IMR-90 (cell line): ENCODE measurements around the gene BCL11A. TPM values are rescaled to one million over a fixed set of nuclear protein-coding genes. Genes with fewer than 3 reads are reported as not detected.

Experiments
- ATAC-seq: fragments of 200-7000 bp; cut with Tn5 transposase; 2 replicates; pipeline ENCODE4 v1.9.1; 2020; ENCODE audit warnings: low read depth, mild to moderate bottlenecking, moderate library complexity
- BruUV-seq: library from RNA; stranded (reverse); fragments of 400-500 nt; replicated peaks from 2 replicates; lab custom pipeline; 2021; lab: Mats Ljungman, UMichigan
- CTCF ChIA-PET: fragments of 300-600 bp; formaldehyde crosslinking; extraction: SDS; loops from one replicate; lab custom pipeline; 2021; ENCODE audit warnings: antibody characterized with exemption; lab: Yijun Ruan, JAX
- POLR2A ChIA-PET: fragments of 300-600 bp; sonication (Branson Sonifier 250); formaldehyde crosslinking; loops from one replicate; lab custom pipeline; 2022; ENCODE audit warnings: antibody characterized with exemption; ENCODE audit not compliant: unreplicated experiment; lab: Charles Lee
- DNase-seq: peaks from one replicate; pipeline ENCODE4 v3.0.0; 2013
- H2AFZ ChIP-seq: replicated peaks from 2 replicates; pipeline ENCODE3; 2013; ENCODE audit warnings: low read length, mild to moderate bottlenecking; ENCODE audit not compliant: poor library complexity
- H2AK5ac ChIP-seq: 2 replicates; pipeline ENCODE4 v1.6.1; 2013; ENCODE audit warnings: low read depth, low read length, inconsistent platforms
- H2AK9ac ChIP-seq: replicated peaks from 2 replicates; pipeline ENCODE3; 2013; ENCODE audit warnings: mild to moderate bottlenecking, low read depth, low read length, moderate library complexity; ENCODE audit not compliant: poor library complexity
- H2BK120ac ChIP-seq: 2 replicates; pipeline ENCODE4 v1.6.1; 2013; ENCODE audit warnings: low read depth, low read length, inconsistent platforms
- H2BK15ac ChIP-seq: 3 replicates; pipeline ENCODE4 v1.6.1; 2013; ENCODE audit warnings: low read depth, low read length, inconsistent platforms
- H2BK20ac ChIP-seq: 2 replicates; pipeline ENCODE4 v1.6.1; 2013; ENCODE audit warnings: low read depth, mild to moderate bottlenecking, inconsistent platforms, low read length, moderate library complexity
- H2BK5ac ChIP-seq: 2 replicates; pipeline ENCODE4 v1.6.1; 2013; ENCODE audit warnings: mild to moderate bottlenecking, low read depth, low read length, inconsistent platforms; ENCODE audit not compliant: poor library complexity, severe bottlenecking
- H3K14ac ChIP-seq: replicated peaks from 2 replicates; pipeline ENCODE4 v1.6.1; 2013; ENCODE audit warnings: low read depth, low read length, inconsistent platforms
- H3K18ac ChIP-seq: 2 replicates; pipeline ENCODE4 v1.6.1; 2013; ENCODE audit warnings: low read depth, low read length, control low read depth
- H3K23ac ChIP-seq: 2 replicates; pipeline ENCODE4 v1.6.1; 2013; ENCODE audit warnings: low read depth, low read length, inconsistent platforms
- H3K27ac ChIP-seq: 2 replicates; pipeline ENCODE4 v1.5.1; 2013; ENCODE audit warnings: mild to moderate bottlenecking, control low read depth, low read length; ENCODE audit not compliant: insufficient read depth
- H3K27me3 ChIP-seq: 2 replicates; pipeline ENCODE4 v1.6.1; 2013; ENCODE audit warnings: low read length; ENCODE audit not compliant: control insufficient read depth, insufficient read depth
- H3K36me3 ChIP-seq: 2 replicates; pipeline ENCODE4 v1.6.1; 2013; ENCODE audit warnings: low read length, mixed read lengths; ENCODE audit not compliant: control insufficient read depth, insufficient read depth
- H3K4ac ChIP-seq: 2 replicates; pipeline ENCODE4 v1.6.1; 2013; ENCODE audit warnings: low read depth, low read length, inconsistent platforms
- H3K4me1 ChIP-seq: 2 replicates; pipeline ENCODE4 v1.6.1; 2013; ENCODE audit warnings: low read length, mixed read lengths; ENCODE audit not compliant: control insufficient read depth, insufficient read depth
- H3K4me2 ChIP-seq: 2 replicates; pipeline ENCODE4 v1.6.1; 2013; ENCODE audit warnings: low read depth, mild to moderate bottlenecking, control low read depth, low read length, moderate library complexity
- H3K4me3 ChIP-seq: 2 replicates; pipeline ENCODE4 v1.5.1; 2013; ENCODE audit warnings: low read depth, mild to moderate bottlenecking, control low read depth, low read length, moderate library complexity; ENCODE audit not compliant: insufficient read depth
- H3K56ac ChIP-seq: 2 replicates; pipeline ENCODE4 v1.6.1; 2013; ENCODE audit warnings: low read length, inconsistent platforms; ENCODE audit not compliant: insufficient read depth; ENCODE audit errors: extremely low read depth
- H3K79me1 ChIP-seq, 2 experiments: 2 replicates each; pipeline ENCODE4 v1.6.1; 2013; ENCODE audit warnings: low read length in 2 of 2, inconsistent platforms in 1 of 2, low read depth in 1 of 2
- H3K9ac ChIP-seq: 2 replicates; pipeline ENCODE4 v1.6.1; 2013; ENCODE audit warnings: low read depth, low read length, control low read depth
- H3K9me1 ChIP-seq: 2 replicates; pipeline ENCODE4 v1.6.1; 2013; ENCODE audit warnings: low read length, inconsistent platforms; ENCODE audit not compliant: insufficient read depth
- H3K9me3 ChIP-seq: 2 replicates; pipeline ENCODE4 v1.6.1; 2013; ENCODE audit warnings: low read length; ENCODE audit not compliant: control insufficient read depth, insufficient read depth
- H4K20me1 ChIP-seq: 2 replicates; pipeline ENCODE4 v1.6.1; 2013; ENCODE audit warnings: low read length, inconsistent platforms; ENCODE audit not compliant: insufficient read depth
- H4K5ac ChIP-seq: 2 replicates; pipeline ENCODE4 v1.6.1; 2013; ENCODE audit warnings: mild to moderate bottlenecking, low read depth, low read length, control low read depth
- H4K8ac ChIP-seq, 2 experiments: 2 replicates each; pipeline ENCODE4 v1.6.1; 2013; ENCODE audit warnings: low read depth in 2 of 2, low read length in 2 of 2, control low read depth in 1 of 2, inconsistent platforms in 1 of 2
- H4K91ac ChIP-seq: 2 replicates; pipeline ENCODE4 v1.6.1; 2013; ENCODE audit warnings: low read depth, low read length, inconsistent platforms; ENCODE audit not compliant: insufficient read depth
- BHLHE40 ChIP-seq: fragments of 150-350 bp; IDR thresholded peaks from 2 replicates; pipeline ENCODE4 v1.6.1; 2016; ENCODE audit warnings: mild to moderate bottlenecking, low read depth, low read length
- CEBPB ChIP-seq: IDR thresholded peaks from 2 replicates; pipeline ENCODE4 v1.6.1; 2012; ENCODE audit warnings: low read depth, low read length, improper control_type of control experiment
- CHD1 ChIP-seq: IDR thresholded peaks from 2 replicates; pipeline ENCODE4 v1.6.1; 2012; ENCODE audit warnings: low read depth, low read length, improper control_type of control experiment
- CTCF ChIP-seq: conservative IDR thresholded peaks from 2 replicates; pipeline ENCODE4 v1.5.1; 2012; ENCODE audit warnings: mild to moderate bottlenecking, low read depth, low read length, improper control_type of control experiment
- FOS ChIP-seq: fragments of 150-350 bp; IDR thresholded peaks from 2 replicates; pipeline ENCODE4 v1.6.1; 2016; ENCODE audit warnings: low read depth, low read length
- MAFK ChIP-seq: IDR thresholded peaks from 2 replicates; pipeline ENCODE4 v1.6.1; 2012; ENCODE audit warnings: low read depth, low read length, improper control_type of control experiment
- MAZ ChIP-seq: IDR thresholded peaks from 2 replicates; pipeline ENCODE4 v1.6.1; 2012; ENCODE audit warnings: low read depth, mild to moderate bottlenecking, low read length, improper control_type of control experiment, moderate library complexity, borderline replicate concordance
- MXI1 ChIP-seq: IDR thresholded peaks from 2 replicates; pipeline ENCODE4 v1.6.1; 2012; ENCODE audit warnings: low read depth, mild to moderate bottlenecking, low read length, moderate library complexity, borderline replicate concordance
- NFE2L2 ChIP-seq: fragments of 150-350 bp; IDR thresholded peaks from 2 replicates; pipeline ENCODE4 v1.6.1; 2016; ENCODE audit warnings: low read depth, mild to moderate bottlenecking, low read length
- POLR2A ChIP-seq: IDR thresholded peaks from 2 replicates; pipeline ENCODE4 v1.6.1; 2012; ENCODE audit warnings: mild to moderate bottlenecking, low read depth, low read length
- RFX5 ChIP-seq: IDR thresholded peaks from 2 replicates; pipeline ENCODE4 v1.8.0; 2012; ENCODE audit warnings: low read depth, mild to moderate bottlenecking, low read length, moderate library complexity
- SMC3 ChIP-seq: fragments of 150-350 bp; IDR thresholded peaks from 2 replicates; pipeline ENCODE4 v1.6.1; 2016; ENCODE audit warnings: low read depth, mild to moderate bottlenecking, antibody characterized with exemption, low read length, moderate library complexity
- USF2 ChIP-seq: fragments of 150-350 bp; IDR thresholded peaks from 2 replicates; pipeline ENCODE4 v1.6.1; 2017; ENCODE audit warnings: mild to moderate bottlenecking, antibody characterized with exemption, low read length, low read depth
- dilution Hi-C: fragments of 300-500 bp; cut with HindIII; formaldehyde crosslinking; loops from one replicate; pipeline ENCODE4 v1.14.3; 2018; ENCODE audit warnings: low sequenced_read_pairs; ENCODE audit not compliant: unreplicated experiment
- in situ Hi-C: fragments of 300-500 bp; cut with MboI; formaldehyde crosslinking; loops from 3 replicates; pipeline ENCODE4 v1.14.3; 2019; ENCODE audit warnings: low sequenced_read_pairs, inconsistent platforms, mixed read lengths
- intact Hi-C: fragments of 100-400 bp; cut with micrococcal nuclease; formaldehyde crosslinking; loops from 2 replicates; pipeline ENCODE4 v1.10.0; 2022
- polyA plus RNA-seq, 3 experiments: library from polyadenylated mRNA; depleted of rRNA; stranded (reverse); fragments of >200 nt; gene quantifications; 2 replicates each; pipeline ENCODE4 v1.2.3, GENCODE V29; 2012; ENCODE audit warnings: low replicate concordance in 1 of 3
- total RNA-seq: library from RNA; depleted of rRNA; stranded (reverse); fragments of >200 nt; gene quantifications from 2 replicates; pipeline ENCODE4 v1.2.3, GENCODE V29; 2012

BCL11A gene
- total and polyA plus RNA-seq, 2 of the 4 experiments (the other 2 are of a cell fraction) = 1.0 to 1.1 TPM

- no peak overlapping the region for H3K18ac ChIP-seq
- no peaks in the 10 kb centered on the region for H4K20me1 ChIP-seq
- H2AFZ ChIP-seq = no peak overlapping the region
- no peaks in the 10 kb centered on the region for H3K9me1 ChIP-seq
- H2AK9ac ChIP-seq = no peak overlapping the region
- peaks cover 39% of the 10 kb centered on the region for H3K27me3 ChIP-seq
- H2BK120ac ChIP-seq = no peak overlapping the region
- no peak for TF ChIP-seq FOS
- no peak for TF ChIP-seq POLR2A
- TF ChIP-seq CHD1 = no peak
- no peak for TF ChIP-seq CTCF
- no peak for TF ChIP-seq USF2
- no peak for TF ChIP-seq MAFK
- TF ChIP-seq CEBPB = no peak
- TF ChIP-seq MAZ = no peak
- TF ChIP-seq MXI1 = no peak
- TF ChIP-seq SMC3 = no peak
- TF ChIP-seq BHLHE40 = no peak
- no peak for TF ChIP-seq RFX5
- TF ChIP-seq NFE2L2 = no peak
- H3K79me1 ChIP-seq = no peaks in the 10 kb centered on the region
- H3K4me3 ChIP-seq = no peak overlapping the region
- H4K5ac ChIP-seq = no peak overlapping the region
- H3K56ac ChIP-seq = no peak overlapping the region
- ChIA-PET CTCF (no interaction called here), POLR2A (no interaction called here)
- DNase-seq (no peak), ATAC-seq (no peak)
- H2AK5ac ChIP-seq = no peak overlapping the region
- H4K8ac ChIP-seq = no peak overlapping the region
- H3K36me3 ChIP-seq = no peaks in the 10 kb centered on the region
- H2BK5ac ChIP-seq = no peak overlapping the region
- no peak overlapping the region for H3K14ac ChIP-seq
- no peak overlapping the region for H3K4me2 ChIP-seq
- no peak overlapping the region for H3K27ac ChIP-seq
- BruUV-seq = no TSS peak
- H3K4me1 ChIP-seq = no peaks in the 10 kb centered on the region
- intact Hi-C loops (no loop called here), in situ Hi-C loops (no loop called here), dilution Hi-C loops (no loop called here)
- no peak overlapping the region for H3K23ac ChIP-seq
- no peak overlapping the region for H2BK15ac ChIP-seq
- H3K9me3 ChIP-seq = no peaks in the 10 kb centered on the region
- H4K91ac ChIP-seq = no peak overlapping the region
- H3K4ac ChIP-seq = no peak overlapping the region
- no peak overlapping the region for H2BK20ac ChIP-seq
- no peak overlapping the region for H3K9ac ChIP-seq
Observed at GRCh38 chr2:60547841-60548240, 5.6 kb downstream of the BCL11A start.
